WI38 (cell line): Measurements from ENCODE around the gene ST6GALNAC3.

Source experiments
- H3K4me3 ChIP-seq: 2 replicates; pipeline ENCODE4 v1.5.1; 2011; ENCODE audit warnings: low read depth, mild to moderate bottlenecking, control low read depth, low read length
- TF ChIP-seq, protein P1 (sequence below): IDR thresholded peaks from 2 replicates; pipeline ENCODE4 v1.5.1; 2012; ENCODE audit warnings: low read depth, mild to moderate bottlenecking, control low read depth, low read length

The ST6GALNAC3 gene

DNA sequence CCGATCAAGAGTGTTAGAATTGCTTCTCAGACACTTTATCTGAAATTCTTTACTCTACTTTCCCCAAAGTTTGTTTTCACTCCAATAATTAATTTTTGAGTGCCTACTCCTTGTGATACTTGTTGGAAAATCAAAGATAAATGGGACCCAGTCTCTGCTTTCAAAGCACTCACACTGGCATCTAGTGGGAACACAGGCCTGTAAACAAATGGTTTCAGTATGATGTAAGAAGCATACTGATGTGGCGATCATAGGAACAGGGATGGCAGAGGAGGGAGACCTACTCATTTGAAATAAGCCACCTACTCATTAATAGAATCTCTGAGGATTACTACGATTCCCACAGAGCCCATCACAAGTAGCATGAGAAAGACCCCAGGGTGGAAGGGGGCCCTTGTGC, 519.1 kb downstream of the ST6GALNAC3 start:
- TF ChIP-seq, protein P1, sequence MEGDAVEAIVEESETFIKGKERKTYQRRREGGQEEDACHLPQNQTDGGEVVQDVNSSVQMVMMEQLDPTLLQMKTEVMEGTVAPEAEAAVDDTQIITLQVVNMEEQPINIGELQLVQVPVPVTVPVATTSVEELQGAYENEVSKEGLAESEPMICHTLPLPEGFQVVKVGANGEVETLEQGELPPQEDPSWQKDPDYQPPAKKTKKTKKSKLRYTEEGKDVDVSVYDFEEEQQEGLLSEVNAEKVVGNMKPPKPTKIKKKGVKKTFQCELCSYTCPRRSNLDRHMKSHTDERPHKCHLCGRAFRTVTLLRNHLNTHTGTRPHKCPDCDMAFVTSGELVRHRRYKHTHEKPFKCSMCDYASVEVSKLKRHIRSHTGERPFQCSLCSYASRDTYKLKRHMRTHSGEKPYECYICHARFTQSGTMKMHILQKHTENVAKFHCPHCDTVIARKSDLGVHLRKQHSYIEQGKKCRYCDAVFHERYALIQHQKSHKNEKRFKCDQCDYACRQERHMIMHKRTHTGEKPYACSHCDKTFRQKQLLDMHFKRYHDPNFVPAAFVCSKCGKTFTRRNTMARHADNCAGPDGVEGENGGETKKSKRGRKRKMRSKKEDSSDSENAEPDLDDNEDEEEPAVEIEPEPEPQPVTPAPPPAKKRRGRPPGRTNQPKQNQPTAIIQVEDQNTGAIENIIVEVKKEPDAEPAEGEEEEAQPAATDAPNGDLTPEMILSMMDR: no peak
- no peak overlapping the region for H3K4me3 ChIP-seq

DNA sequence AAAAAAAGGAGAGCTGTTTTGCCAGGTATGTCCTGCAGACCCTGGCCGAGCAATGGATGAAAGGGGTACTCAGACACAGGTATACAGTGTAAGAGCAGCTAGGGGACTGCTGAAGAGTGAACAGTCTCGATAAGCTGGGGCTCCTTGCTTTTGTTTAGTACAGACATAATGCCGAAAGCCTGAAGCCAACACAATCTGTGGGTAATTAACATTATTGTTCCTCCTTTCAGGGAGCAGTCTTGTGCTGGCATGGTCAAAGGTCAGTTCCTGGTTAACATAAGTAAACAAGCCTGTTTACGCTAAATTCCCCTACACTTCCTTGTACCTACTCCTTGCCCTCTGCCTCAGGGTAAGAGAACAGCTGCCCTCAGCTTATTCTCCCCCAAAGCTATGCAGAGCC, 520.5 kb downstream of the ST6GALNAC3 start:
- TF ChIP-seq, protein P1: no peak
- H3K4me3 ChIP-seq: no peak overlapping the region

DNA sequence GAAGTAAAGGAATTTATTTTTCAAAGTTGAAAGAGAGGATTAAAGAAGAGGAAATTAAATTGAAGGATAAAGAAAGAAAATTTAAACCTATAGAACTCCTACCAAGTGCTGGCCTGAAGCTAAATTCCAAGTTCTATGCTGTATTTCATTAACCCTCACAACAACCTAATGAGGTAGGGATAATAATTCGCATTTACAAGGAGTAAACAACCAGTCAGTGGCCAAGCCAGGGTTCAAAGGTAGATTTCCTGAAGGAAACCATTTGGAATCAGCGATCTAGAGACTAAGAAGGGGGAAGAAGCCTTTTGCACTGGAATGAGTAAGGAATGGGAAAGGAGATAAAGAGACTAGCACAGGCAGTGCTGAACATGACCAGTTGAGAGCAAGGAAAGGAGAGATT, 526.9 kb downstream of the ST6GALNAC3 start:
- TF ChIP-seq, protein P1: no peak
- no peak overlapping the region for H3K4me3 ChIP-seq

DNA sequence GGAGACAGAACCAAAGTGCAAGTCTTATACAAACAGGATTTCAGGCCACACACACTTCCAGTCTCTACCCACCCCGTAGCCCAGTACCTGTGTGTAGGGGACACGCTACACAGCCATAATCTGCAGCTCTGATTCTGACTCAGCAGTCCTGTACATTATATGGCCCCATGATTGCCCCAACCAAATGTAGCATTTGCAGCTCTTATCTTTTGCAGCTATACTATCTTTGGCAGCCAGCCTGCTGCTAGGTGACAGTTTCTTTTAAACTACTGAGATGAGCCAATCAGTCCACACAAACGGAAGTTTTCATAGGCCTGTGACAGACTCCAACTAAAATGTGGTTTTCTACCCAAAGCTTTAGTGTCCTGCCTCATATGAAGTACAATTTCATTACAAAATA, 533.2 kb downstream of the ST6GALNAC3 start:
- TF ChIP-seq, protein P1: no peak
- no peak overlapping the region for H3K4me3 ChIP-seq

DNA sequence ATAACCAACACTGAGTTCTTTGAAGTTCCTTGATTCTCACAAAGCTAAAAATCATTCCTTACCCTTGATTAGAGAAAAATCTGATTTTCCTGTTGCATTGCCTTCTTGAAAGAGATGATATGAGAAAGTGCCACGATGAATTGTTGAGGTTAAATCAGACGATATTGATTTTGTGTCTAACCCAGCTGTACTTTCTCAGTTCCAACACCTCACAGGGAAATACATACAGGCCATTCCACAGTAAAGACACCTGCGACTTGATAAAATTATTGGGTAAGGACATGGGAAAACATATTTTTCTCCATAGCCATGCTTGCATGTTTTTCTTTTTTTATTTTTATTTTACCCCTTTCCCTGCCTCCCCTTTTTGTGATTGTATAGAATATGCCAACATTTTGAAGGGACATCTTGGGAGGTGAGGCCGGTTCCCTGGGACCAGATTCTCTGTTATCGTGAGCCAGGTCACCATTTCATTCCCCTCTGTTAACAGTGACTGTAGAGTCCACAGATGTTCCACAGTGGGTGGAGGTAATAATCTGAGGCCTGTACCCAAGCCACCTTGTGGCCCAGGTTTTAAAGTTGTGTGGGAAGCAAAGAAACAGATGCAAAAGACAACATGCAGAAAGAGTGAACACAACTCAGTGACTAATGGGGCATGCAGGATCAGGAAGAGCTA, 537.4 kb downstream of the ST6GALNAC3 start:
- TF ChIP-seq, protein P1: no peak
- H3K4me3 ChIP-seq: no peak overlapping the region

DNA sequence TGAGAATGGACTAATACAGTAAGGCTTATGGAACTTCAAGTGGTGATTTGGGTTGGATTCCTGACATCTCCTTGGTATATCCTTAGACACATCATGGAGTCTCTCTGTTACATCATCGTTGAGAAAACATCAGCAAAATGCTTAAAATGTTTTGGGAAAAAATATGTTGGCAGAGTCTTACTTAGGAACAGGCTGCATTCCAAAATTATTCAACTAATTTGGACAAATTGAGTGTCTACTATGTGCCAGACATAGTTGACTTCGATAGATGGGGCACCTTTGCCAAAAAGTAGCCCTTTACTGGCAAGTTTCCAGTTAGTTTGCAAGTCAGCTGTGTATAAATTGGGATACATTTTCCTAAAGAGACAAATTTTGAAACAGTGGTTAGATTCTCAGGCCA, 539.3 kb downstream of the ST6GALNAC3 start:
- TF ChIP-seq, protein P1: no peak
- no peak overlapping the region for H3K4me3 ChIP-seq

GRCh38 chr1:76615253-76616035, 540.9 kb downstream of the ST6GALNAC3 start:
- H3K4me3 ChIP-seq: no peak overlapping the region
- TF ChIP-seq, protein P1: no peak
